Upper lobe of left lung (tissue), 4 donors: Measurements from ENCODE around the gene STC2.

Source experiments
- CTCF ChIP-seq, 6 experiments: fragments of 450-650 bp in 4 of 6; fragments of 200-600 bp in 2 of 6; sonication (generic) in 2 of 6; IDR thresholded peaks; one replicate each; pipeline ENCODE4 v1.5.1; 2016 to 2019; ENCODE audit warnings: antibody characterized with exemption in 6 of 6
- POLR2A ChIP-seq, 4 donors: fragments of 450-650 bp; IDR thresholded peaks; one replicate each; pipeline ENCODE4 v1.5.1; 2016 to 2017; ENCODE audit warnings: antibody characterized with exemption in 4 of 4, mild to moderate bottlenecking in 2 of 4

DNA sequence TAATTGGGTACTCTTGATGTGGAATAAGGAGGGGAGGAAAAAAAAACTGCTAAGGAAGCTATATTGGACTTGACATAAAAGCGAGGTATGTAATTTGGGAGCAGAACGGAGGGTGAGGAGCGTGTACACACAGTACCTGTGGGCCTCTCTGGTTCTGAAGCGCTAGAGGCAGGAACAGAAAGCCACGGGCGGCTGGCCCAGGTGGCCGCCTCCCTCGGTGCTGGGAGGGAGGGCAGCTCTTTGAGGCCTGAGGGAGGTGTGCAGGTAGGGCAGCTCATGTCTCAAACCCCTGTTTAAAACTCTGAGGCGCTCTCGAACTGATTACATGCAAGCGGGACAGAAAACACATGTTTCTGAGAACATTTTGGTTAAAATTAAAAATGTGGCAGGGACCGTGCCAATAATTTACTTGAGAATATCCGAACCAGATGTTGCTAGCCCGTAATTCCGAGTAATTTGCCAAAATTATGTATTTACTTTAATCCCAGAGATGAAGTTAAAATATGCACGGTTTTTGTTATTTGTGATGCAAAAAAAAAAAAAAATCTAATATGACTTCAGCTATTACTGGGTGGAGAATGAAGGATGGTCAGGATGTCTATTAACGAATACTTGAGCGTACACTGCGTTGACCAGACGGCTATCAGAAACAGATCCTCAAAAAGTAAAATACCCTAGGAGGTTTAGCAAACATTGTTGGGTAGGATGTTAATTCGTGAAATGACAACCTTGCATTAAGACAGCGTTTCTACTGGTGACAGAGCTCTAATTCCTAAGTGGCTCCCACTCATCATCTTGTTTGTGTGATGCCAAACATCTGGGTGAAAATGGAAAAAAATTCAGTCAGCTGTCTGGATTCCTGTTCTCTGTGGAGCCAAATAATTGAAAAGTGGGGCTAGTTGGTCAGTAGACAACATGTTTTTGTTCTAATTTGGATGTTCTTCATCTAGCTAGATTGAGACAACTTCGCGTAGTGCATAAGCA is 24.4 kb upstream of the STC2 start:
- TF ChIP-seq POLR2A (IDR thresholded peaks at IDR 0.05) (no peak), CTCF (IDR thresholded peaks at IDR 0.05) (no peak)
